NCI-H226 (cell line): ENCODE data around the gene CCDC69.
"Not testable (repeated sequence)": the region's sequence is repeated elsewhere in the genome, so short reads cannot be mapped to it uniquely, and the experiment has no call there.

Experiments
- DNase-seq: peaks from one replicate; pipeline ENCODE4 v3.0.0-alpha.2; 2015

Gene CCDC69

DNA sequence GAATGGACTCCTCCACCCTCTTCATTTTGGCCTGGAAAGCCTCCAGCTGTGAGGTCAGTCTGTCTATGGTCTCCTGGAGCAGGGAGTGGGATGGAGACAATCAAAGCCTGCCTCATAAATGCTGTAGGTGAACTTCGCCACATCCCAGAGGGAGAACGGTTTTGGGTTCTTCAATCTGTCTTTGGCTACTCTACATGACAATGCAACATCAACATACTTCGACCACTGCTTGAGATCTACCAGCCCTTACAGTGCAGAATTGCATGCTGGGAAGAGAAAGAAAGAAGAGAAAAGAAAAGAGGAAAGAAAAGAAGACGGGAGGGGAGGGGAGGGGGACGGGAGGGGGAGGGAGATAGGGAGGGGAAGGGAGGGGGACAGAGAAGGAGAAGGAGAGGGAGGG, 37.8 kb downstream of the CCDC69 start:
- no peak for DNase-seq

DNA sequence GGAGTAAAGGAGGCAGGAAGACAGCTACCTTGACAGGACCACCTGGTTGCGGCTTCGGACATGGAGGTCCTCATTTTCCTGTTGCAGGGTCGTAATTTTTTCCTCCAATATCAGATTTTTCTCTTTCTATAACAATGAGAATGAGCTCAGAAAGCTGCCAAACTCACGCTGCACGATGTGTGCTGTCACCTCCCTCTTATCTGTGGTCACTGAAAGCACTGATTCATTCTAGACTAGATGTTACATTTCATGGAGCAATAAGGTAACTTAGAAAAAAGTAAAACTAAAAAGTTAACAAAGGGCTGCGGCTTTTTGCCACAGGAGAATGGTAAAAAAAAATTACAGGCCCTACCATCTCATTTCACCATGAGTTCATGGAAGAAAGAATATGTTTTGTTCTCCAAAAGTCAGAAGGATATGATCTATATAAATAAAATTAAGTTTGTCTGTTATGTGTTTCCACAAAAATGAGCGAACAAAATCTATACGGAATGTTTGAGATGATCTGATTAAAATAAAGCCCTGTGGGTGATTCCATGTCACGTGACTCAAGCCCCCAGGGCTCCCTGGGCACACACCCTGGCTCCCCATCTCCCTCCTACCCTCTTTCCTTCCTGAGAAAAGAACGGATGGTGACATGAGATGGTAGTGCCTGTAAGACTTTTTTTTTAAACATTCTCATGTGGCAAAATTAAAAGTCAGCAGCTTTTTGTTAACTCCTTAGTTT, 39.4 kb downstream of the CCDC69 start:
- no peak for DNase-seq

DNA sequence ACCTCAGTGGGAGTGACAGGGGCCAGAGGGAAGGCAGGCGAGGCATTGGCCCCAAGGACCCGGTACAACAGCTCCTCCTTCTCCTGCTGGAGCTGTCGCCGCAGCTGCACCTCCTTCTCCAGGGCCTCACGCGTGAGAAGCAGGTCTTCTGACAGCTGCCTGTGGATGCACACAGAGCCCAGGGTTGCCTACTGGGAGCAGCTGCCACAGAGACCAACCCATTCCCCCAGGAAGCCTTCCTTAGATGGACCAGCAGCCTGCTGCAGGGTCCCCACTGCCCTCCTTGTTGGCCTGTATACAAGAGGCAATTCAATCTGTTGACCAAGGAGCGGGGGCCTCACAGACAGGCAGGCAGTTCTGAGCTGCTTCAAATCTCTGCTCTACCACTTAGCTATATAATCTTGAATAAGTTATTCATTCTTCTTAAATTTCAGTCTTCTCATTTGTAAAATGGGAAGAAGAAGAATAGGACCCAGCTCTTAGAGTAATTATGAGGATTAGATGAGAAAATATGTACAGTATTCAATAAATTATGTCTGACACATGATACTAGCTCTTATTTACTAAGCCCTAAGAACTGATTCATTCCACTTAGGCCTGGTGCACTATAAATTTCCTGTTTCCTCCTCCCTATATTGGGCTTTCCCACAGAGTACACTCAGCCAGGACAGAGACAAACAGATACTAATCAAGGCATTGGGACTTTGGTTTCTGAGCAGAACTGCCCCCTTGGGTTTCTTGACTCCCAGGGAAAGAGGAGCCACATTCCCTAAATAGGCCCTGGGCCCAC, 40.2 kb downstream of the CCDC69 start:
- no peak for DNase-seq

DNA sequence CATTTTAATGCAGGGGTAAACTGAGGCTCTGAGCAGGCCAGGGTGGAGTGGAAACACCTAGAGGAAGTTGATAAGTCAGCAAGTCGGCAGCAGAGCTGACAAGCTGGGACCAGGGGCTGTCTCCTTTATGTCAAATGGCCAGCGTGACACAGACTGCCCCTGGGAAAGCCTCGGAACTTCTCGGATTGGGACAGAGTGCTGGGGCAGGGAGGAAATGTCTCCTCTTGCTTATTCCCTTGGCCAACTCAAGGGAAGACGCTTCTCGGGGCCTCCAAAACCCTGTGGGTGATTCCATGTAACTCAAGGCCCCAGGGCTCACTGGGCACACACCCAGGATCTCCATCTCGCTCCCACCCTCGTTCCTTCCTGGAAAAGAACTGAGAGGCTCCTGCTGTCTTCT, 40.9 kb downstream of the CCDC69 start:
- no peak for DNase-seq

DNA sequence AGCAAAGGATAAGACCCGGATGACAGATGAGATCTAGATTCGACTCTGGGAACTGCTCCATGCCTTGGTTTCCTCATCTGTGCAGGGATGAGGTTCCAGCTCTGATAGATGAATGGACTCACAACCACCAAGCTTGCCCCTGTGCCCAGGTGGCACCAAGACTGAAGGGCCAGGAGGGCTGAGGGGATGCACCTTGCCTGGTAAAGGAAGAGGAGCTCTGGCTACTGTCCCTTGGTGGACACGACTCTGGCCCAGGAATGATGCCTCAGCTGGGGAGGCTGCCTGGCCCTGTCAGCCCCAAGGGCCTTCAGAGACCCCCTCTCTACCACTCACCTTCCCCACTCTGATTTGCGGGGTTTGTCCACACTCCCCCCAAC, 41.4 kb downstream of the CCDC69 start:
- no peak for DNase-seq

DNA sequence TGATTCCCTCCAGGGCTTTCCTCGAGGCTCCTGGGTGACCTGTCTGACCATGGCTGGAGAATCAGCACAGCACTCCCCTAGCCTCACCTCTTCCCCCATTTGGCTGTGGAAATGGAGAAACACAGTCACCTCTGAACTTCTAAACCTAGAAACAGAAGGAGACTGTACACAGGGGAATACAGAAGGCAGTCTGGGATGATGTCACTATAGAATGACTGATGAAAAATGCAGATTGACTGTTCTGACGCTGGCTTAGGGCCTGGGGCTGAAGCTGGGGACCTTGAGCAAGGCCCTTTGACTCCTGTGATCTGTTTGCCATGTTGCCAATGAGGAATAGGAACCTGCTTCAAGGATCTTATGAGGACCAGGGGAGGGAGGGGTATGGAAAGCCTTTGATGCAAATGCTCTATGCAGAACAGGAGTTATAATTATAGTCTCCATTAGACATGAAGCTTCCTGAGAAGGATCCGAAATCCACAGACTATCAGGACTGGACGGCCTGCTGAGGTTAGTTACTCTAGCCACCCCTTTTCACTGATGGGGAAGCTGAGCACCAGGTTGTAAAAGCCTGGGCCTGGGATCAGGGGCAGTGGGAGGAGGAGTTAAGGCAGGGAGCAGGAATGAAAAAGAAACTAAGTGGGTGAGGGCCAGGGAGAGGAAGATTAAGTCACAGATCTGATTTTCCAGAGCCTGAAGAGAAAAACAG, 41.9 kb downstream of the CCDC69 start:
- DNase-seq, result no peak

DNA sequence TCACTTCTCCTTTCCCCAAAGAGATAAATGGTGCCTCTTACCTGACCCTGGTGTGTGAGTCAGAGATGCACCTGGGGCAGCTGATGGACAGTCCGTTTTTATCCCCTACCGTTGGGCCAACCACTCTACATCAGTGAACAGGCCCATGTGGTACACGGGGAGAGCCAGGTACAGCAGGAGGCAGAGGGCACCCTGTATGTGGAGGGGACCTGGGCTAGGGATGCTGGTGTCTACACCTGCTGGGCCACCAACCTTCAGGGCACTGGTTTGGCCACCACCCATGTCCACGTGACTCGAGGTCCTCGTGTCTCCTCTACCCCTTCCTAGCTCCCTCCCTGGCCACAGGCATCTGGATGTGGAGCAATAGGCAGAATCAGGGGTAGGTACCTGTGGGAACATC, 43.6 kb downstream of the CCDC69 start:
- DNase-seq, result no peak

DNA sequence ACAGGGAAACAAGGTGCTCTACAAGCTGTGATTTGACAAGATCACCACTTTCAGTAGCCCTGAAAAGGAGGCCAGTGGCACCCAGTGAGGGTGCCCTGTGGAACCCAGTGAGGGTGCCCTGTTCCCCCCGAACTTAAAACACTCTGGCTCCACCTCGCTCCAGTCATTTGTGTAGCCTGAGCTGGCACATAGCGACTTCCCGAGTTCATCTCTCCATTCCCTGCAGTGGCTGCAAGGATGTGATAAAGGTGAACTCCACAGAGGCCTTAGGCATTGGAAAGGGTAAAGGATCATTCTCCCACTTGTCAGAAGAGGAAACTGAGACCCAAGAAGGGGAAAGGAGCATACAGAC, 44.4 kb downstream of the CCDC69 start:
- no peak for DNase-seq

DNA sequence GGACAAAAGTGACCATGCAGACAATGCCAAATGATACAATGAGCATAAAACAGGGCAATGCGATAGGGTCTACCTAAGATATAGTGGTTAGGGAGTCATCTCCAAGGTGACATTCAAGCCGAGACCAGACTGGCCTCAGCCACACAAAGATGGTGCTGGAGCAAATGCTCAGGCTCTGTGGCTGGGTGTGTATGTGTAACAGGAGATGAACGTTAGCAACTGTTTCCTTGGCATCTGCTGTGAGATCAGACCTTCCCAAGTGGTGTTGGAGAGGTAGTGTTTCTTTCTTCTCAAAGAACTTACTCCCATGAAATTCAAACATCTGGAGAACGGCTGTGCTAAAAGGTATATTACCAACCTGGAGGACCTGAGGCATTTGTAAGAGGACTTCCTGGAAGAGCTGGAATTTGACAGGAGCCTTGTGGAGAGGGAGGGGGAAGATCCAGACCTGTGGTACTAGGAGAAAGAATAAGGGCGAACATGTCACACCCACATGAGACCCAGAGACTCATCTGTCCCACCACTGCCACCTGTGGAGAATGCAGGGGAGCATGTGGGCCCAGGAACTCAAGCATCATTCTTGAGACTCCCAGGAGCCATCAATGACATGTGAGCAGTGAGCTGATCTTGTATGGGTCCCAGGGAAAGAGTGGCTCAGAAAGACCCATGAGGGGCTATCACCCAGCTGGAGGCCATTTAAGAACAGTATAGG, 45.0 kb downstream of the CCDC69 start:
- DNase-seq, result no peak

DNA sequence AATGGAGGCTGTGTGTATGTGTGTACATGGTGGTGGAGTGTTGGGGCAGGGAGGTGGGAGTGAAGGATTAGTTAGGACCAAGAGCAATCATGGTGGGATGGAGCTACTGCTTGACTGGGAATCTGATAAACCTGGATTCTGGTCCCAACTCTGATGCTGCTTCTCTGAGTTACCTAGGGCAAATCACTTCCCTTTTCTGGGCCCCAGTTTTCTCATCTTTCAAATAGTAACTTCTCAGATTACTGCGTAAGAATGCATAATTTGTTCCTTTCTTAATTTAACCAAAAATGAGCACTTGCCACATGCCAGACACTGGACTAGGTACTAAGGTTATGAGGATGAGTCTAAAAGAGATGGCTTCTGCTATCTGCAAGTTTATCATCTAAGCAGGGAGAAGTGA, 45.5 kb downstream of the CCDC69 start:
- DNase-seq, result no peak

DNA sequence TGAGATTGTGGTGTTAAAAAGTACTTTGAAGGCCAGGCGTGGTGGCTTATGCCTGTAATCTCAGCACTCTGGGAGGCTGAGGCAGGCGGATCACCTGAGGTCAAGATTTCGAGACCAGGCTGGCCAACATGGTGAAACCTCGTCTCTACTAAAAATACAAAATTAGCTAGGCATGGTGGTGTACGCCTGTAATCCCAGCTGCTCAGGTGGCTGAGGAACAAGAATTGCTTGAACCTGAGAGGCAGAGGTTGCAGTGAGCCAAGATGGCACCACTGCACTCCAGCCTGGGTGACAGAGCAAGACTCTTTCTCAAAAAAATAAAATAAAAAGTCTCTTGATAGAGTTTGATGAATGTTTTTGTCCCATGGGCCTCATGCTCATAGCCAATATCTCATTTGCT, 47.6 kb downstream of the CCDC69 start:
- not testable (repeated sequence) for DNase-seq

DNA sequence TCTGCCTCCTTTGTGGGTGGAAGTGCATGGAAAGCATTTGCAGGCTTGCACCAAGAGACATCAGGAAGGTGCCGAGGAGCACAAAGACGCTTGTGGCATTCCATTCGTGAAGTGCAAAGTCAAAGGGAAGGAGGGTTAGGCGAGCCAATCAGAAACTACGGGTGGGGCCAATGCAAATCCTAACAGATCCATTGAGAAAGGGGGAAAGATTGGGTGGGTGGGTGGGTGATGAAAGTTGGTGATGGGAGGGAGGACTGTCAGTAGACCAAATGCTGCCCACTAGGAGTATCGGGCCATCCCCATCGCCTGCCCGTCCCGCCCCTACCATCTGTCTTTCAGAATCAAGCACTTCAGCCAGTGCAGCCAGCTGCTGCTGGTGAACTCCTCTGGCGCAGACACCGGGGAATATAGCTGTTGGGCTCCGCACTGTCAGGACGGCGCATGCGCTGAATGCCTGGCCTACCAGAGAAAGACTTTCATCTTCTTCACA, 49.2 kb downstream of the CCDC69 start:
- no peak for DNase-seq

DNA sequence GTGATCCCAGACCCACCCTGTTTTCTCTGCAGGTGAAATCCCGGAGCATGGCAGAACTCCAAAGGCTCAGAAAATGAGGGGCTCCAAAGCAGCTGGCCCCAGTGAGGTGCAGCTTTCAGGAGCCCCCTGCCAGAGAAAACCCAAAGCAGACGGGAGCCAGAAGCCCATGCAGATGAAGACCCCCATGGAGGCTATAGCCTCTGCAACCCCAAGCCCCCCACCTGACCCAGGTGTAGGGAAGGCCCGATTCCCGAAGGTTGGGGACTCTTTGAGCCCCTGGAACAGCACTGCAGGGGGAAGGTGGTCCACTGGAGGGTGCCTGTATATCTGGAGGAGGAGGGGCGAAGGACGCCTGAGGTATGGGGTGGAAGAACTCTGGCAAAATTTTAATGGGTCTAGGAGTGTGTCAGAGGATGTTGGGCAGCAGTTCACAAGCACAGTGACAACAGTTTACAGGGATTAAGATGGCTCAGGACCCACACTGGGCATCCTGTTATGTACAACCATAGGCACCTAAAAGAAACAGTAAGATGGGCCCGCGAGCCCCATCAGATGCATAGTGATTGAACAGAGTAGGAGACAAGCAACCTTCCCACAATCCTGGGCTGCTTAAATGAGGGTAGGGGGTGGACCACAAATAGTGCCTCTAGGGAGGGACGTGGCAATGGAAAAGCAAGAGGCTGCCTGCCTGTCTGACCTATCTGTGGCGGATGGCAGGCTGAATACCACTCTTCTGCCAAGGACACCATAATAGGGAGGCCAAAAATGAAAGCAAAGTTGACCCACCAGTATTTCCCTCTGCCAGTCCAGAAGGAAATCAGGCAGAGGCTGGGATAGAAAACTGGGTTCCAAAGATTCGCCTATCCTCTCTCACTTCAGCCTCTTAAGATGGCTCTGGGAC, 49.9 kb downstream of the CCDC69 start:
- DNase-seq, result no peak

DNA sequence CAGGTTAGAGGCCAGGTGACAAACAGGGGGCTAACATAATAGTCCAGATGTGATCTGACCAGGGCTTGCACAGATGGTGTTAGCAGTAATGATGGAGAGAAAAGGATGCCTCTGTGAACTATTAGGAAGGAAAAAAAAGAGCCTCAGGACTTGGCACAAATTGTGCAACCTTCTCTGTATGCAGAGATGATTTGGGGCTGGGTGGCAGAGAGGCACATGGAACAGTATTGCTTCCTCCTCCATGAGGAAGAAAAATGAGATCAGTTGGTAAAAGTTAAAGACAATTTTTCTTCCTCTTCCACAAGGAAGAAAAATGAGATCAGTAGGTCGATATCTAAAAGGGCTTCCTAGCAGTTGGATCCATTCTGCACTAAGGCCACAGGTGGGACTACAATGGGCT, 52.4 kb downstream of the CCDC69 start:
- no peak for DNase-seq

DNA sequence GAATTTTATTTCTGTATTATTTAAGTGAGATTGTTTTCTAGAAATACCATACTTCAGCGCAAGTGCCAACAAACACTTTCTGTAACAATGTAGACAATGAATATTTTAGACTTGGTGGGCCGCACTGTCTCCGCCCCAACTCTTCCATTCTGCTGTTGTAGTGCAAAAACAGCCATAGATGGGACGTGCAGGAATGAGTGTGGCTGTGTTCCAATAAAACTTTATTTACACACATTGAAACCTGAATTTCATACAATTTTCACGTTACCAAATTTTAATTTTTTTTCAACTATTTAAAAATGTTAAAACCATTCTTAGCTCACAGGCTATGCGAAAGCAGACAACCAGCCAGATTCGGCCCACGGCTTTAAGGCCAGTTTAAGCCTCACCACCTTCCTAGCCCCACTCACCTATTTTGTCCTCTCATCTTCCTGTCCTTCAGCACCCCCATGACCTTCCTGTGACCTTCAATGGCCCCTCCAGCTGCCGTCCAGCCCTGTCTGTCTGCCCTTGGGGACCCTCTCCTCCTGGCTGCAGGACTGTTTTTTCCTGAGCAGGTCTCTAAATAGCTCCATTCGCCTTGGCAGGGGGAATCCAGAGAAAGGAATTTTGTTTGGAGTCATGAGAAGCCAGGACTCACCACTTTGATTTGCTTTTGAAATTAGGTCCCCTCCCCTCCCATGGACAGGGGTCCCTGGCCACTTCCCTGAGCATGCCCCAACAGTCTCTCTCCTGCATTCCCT, 55.1 kb downstream of the CCDC69 start:
- no peak for DNase-seq

DNA sequence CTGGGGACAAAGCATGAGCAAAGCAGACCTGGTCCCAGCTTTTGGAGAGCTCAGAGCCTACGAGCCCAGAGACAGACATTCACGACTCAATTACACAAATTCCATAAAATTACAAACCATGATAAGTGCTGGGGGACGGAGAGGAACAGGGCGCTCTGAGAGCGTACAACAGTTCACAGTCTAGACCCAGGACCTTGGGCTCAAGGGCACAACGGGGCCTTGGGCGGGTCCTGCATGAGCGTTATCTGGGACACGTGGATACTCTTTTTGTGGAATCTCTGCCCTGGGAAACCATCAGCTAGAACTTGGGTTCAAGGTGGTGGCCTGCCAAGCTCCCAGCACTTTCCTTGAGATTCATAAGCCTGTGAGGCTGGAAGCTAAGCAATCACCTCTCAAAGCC, 56.9 kb downstream of the CCDC69 start:
- DNase-seq, result no peak

DNA sequence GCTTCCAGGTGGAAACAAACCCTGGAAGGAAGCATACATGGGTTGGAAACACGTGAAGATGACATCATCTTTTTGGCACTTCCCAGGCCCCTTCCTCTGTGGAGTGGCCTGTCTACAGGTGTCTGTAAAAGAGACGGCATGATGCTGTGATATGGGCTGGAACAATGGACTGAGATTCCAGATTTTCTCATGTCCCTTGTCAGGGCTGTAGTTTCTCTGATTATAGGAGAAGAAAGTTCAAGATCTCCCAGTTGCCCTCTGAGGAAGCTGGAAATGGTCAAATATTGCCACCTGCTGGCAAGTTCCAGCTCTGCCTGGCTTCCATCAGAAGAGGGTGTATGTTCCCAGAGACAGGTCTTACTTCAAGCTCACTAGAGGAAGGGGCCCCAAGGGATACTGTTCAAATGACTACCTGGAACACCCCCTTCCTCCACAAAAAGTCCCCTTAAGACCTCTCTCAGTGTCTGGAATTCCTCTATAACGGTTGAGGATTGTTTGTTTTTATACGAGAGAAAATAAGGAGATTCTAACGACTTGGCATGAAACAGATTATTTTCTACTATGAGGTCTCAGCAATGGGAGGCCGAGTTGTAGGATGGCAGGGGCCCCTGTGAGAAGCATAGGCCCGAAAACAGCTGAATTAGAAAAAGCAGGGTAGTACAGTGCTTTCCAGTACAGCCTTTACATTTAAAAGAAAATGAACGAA, 59.1 kb downstream of the CCDC69 start:
- peak; percentile 53 for DNase-seq

DNA sequence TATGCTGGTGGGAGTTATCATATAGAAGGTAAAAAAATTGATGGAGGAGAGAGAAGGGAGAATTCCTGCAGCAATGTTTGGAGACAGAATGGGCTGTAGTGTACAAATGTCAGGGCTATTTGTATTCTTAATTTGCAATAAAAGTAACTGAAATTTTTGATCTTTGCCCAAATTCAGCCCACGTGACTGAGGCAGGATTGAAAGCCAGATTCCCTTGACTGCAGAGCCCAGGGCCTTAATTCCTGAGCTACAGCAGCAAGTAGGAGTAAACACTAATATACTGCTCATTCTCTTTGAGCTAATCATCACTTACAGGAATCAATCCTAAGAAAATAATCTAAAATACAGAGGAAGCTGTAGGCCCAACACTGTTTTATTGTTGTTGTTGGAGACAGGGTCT, 61.1 kb downstream of the CCDC69 start:
- no peak for DNase-seq

DNA sequence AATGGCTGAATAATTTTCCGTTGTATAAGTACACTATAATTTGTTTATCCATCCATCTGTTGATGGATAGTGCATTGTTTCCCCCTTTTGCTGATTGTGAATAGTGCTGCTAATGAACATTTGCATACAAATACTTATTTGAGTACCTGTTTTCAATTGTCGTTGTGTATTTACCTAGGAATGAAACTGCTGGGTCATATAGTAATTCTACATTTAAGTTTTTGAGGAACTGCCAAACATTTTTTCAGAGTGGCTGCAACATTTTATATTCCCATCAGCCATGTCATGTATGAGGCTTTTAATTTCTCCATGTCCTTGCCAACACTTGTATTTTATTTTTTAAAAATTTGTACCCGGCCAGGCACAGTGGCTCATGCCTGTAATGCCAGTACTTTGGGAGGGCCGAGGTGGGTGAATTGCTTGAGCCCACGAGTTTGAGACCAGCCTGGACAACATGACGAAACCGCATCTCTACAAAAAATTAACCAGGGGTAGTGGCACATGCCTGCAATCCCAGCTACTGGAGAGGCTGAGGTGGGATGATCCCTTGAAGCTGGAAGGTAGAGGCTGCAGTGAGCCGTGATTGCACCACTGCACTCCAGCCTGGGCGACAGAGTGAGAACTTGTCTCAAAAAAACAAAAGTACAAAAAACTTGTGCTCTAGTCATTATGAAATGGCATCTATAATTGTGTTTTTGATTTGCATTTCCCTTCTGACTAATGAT, 64.1 kb downstream of the CCDC69 start:
- DNase-seq, result no peak

DNA sequence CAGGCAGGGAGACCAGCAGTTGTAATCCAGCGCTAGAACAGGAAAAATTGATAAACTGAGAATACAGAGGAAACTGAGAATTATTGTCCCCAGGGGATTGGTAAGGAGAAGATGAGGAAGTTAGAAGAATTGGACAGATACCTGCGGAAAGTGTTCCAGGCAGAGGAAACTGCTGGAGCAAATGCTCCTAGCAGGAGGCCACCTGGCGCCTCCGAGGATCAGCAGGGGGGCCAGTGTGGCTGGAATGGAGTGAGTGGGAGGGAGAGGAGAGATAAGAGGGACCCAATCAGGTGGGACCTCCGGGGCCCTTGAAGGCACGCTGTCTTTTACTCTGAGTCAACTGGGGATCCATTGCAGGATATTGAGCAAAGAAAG, 65.6 kb downstream of the CCDC69 start:
- DNase-seq, result no peak
